Kidney epithelial cell (primary cell): ENCODE measurements around the gene MMEL1. TPM values are rescaled to one million over a fixed set of nuclear protein-coding genes. Genes with fewer than 3 reads are reported as not detected.

Source experiments
- DNase-seq: peaks from one replicate; pipeline ENCODE4 v3.0.0-alpha.2; 2010; ENCODE audit warnings: low read depth
- H3K27me3 ChIP-seq: 2 replicates; pipeline ENCODE4 v1.6.0; 2011; ENCODE audit warnings: low read length; ENCODE audit not compliant: control insufficient read depth, insufficient read depth
- H3K36me3 ChIP-seq: 2 replicates; pipeline ENCODE4 v1.5.1; 2011; ENCODE audit warnings: low read length; ENCODE audit not compliant: control insufficient read depth, insufficient read depth
- H3K4me3 ChIP-seq: 2 replicates; pipeline ENCODE4 v1.5.1; 2011; ENCODE audit warnings: low read depth, mild to moderate bottlenecking, control low read depth, low read length
- total RNA-seq: library from RNA; depleted of rRNA; stranded (reverse); fragments of >200 nt; gene quantifications from 2 replicates; pipeline ENCODE4 v1.2.3, GENCODE V29; 2015
- TF ChIP-seq, protein P1 (sequence below): IDR thresholded peaks from 2 replicates; pipeline ENCODE4 v1.5.1; 2011; ENCODE audit warnings: mild to moderate bottlenecking, moderate library complexity, low read length, control low read depth, inconsistent platforms; ENCODE audit not compliant: insufficient read depth, poor library complexity, severe bottlenecking

MMEL1 gene
- total RNA-seq, 1 donor from 2014 or later = not detected

DNA sequence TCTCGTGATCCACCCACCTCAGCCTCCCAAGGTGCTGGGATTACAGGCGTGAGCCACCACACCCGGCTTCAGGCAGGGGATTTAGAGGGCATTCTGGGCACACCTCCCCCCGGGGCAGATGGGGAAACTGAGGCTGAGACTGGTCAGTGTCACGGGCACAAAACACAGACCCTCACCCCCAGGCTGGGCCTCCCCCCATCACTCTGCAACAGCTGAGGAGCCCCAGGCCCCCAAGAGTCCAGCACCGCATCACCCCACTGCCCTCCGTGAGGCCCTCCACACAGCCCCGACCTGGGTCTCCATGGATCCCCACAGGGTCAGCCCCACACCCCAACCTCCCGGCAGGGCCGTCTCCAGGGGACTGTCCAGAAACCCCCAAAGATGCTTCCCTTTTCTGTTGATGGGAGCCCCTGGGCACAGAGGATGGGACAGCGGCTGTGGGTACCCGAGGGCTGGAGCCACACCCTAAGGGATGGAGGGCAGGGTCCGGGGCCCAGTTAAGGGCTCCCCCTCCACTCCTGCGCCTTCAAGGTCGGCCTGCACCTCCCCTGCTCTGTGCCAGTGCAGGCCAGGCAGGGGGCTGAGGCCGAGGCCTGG is 65.6 kb downstream of the MMEL1 start:
- H3K4me3 ChIP-seq = no peak overlapping the region
- no peak for DNase-seq
- peaks cover 12% of the 10 kb centered on the region for H3K27me3 ChIP-seq
- TF ChIP-seq, protein P1, sequence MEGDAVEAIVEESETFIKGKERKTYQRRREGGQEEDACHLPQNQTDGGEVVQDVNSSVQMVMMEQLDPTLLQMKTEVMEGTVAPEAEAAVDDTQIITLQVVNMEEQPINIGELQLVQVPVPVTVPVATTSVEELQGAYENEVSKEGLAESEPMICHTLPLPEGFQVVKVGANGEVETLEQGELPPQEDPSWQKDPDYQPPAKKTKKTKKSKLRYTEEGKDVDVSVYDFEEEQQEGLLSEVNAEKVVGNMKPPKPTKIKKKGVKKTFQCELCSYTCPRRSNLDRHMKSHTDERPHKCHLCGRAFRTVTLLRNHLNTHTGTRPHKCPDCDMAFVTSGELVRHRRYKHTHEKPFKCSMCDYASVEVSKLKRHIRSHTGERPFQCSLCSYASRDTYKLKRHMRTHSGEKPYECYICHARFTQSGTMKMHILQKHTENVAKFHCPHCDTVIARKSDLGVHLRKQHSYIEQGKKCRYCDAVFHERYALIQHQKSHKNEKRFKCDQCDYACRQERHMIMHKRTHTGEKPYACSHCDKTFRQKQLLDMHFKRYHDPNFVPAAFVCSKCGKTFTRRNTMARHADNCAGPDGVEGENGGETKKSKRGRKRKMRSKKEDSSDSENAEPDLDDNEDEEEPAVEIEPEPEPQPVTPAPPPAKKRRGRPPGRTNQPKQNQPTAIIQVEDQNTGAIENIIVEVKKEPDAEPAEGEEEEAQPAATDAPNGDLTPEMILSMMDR = no peak
- no peaks in the 10 kb centered on the region for H3K36me3 ChIP-seq

GRCh38 chr1:2566101-2567045 is 66.4 kb downstream of the MMEL1 start:
- Histone ChIP-seq H3K27me3 (peaks cover 12% of the 10 kb centered on the region), H3K4me3 (no peak overlapping the region), H3K36me3 (no peaks in the 10 kb centered on the region)
- TF ChIP-seq, protein P1 = no peak
- no peak for DNase-seq

DNA sequence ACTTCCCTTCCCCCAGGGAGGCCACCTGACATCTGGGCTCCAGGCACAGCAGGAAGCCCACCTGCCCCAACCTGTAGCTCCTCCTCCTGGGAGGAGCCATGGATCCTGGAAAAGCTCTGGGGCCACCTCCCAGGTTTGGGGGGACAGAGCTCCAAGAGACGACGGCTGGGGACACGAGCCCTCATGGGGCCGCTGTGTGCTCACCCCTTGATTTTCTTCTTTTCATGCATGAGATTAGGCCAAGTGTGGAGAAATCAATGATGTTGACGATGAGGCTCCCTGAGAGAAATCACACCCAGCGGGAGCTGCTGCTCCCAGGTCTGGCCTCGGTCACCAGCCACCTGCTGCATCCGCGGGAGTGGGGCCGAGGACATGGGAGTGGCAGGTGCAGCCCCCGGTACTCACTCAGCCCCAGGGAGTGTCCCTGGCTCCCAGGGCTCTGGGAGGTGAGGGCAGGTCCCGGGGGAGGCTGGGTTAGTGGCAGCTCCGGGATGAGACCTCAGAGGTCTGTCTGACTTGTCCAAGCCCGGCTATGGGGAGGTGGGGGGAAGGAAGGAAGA is 67.9 kb downstream of the MMEL1 start:
- TF ChIP-seq, protein P1 = no peak

GRCh38 chr1:2564006-2564814 is 68.6 kb downstream of the MMEL1 start:
- Histone ChIP-seq H3K4me3 (no peak overlapping the region), H3K36me3 (no peaks in the 10 kb centered on the region), H3K27me3 (peaks cover 10% of the 10 kb centered on the region)
- TF ChIP-seq, protein P1 = no peak
- no peak for DNase-seq

More for the DNA sequence above, 67.9 kb downstream of the MMEL1 start:
- no peak overlapping the region for H3K4me3 ChIP-seq
- no peaks in the 10 kb centered on the region for H3K36me3 ChIP-seq
- H3K27me3 ChIP-seq = peaks cover 12% of the 10 kb centered on the region
- no peak for DNase-seq

DNA sequence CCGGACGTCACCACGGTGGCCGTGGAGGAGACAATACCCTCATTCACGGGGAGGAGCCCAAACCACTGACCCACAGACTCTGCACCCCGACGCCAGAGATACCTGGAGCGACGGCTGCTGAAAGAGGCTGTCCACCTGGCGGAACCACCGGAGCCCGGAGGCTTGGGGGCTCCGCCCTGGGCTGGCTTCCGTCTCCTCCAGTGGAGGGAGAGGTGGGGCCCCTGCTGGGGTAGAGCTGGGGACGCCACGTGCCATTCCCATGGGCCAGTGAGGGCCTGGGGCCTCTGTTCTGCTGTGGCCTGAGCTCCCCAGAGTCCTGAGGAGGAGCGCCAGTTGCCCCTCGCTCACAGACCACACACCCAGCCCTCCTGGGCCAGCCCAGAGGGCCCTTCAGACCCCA is 69.6 kb downstream of the MMEL1 start:
- no peak for DNase-seq
- H3K4me3 ChIP-seq = no peak overlapping the region
- TF ChIP-seq, protein P1 = no peak
- H3K27me3 ChIP-seq = peaks cover 6% of the 10 kb centered on the region
- H3K36me3 ChIP-seq = no peaks in the 10 kb centered on the region
